Esophagus squamous epithelium (tissue), 5 donors: ENCODE results near the gene TBC1D5. TPM values are rescaled to one million over a fixed set of nuclear protein-coding genes. Genes with fewer than 3 reads are reported as not detected.

Source experiments
- DNase-seq: peaks from one replicate; lab custom pipeline; 2025; lab: John Stamatoyannopoulos, UW
- H3K27ac ChIP-seq, 4 donors: fragments of 200-600 bp; sonication (generic); one replicate each; pipeline ENCODE4 v1.5.1; 2016 to 2019; ENCODE audit warnings: mild to moderate bottlenecking in 1 of 4
- H3K27me3 ChIP-seq, 4 donors: fragments of 200-600 bp; sonication (generic); 1 replicate in 3 of 4; 2 replicates in 1 of 4; pipeline versions ENCODE4 v1.5.1 to v1.6.0; 2017 to 2021; ENCODE audit warnings: antibody characterized with exemption in 1 of 4
- H3K36me3 ChIP-seq, 3 donors: fragments of 200-600 bp; sonication (generic); one replicate each; pipeline ENCODE4 v1.5.1; 2016 to 2019
- H3K4me1 ChIP-seq, 3 donors: fragments of 200-600 bp; sonication (generic); one replicate each; pipeline ENCODE4 v1.5.1; 2017 to 2019
- H3K4me3 ChIP-seq, 4 donors: fragments of 200-600 bp; sonication (generic); 1 replicate in 3 of 4; 2 replicates in 1 of 4; pipeline ENCODE4 v1.5.1; 2016 to 2019; ENCODE audit warnings: mild to moderate bottlenecking in 2 of 4, moderate library complexity in 1 of 4
- H3K9me3 ChIP-seq, 3 donors: fragments of 200-600 bp; sonication (generic); one replicate each; pipeline ENCODE4 v1.5.1; 2016 to 2019
- POLR2A ChIP-seq, 4 donors: fragments of 450-650 bp; IDR thresholded peaks; one replicate each; pipeline ENCODE4 v1.6.1; 2017; ENCODE audit warnings: antibody characterized with exemption in 4 of 4, mild to moderate bottlenecking in 4 of 4, moderate library complexity in 3 of 4
- WGBS, 2 donors: methylation state at CpG; one replicate each; pipeline ENCODE4 v1.1.5; 2018; 5-methylcytosine and 5-hydroxymethylcytosine counted together
- intact Hi-C: fragments of 100-400 bp; cut with DNase I; formaldehyde crosslinking; loops from one replicate; pipeline ENCODE4 v1.15.0; 2022
- total RNA-seq, 4 donors: library from RNA; depleted of rRNA; stranded (reverse); fragments of >200 nt; gene quantifications; one replicate each; pipeline ENCODE4 v1.1.0, GENCODE V29; 2016
- TF ChIP-seq, protein P1 (sequence below), 6 experiments: fragments of 450-650 bp in 4 of 6; fragments of 200-600 bp in 2 of 6; sonication (generic) in 2 of 6; IDR thresholded peaks; one replicate each; pipeline ENCODE4 v1.5.1; 2016 to 2019; ENCODE audit warnings: antibody characterized with exemption in 6 of 6, mild to moderate bottlenecking in 4 of 6, moderate library complexity in 4 of 6
- donor health status: DM: yes; HTN: yes; CAD: no.

TBC1D5 gene
- total RNA-seq, 4 donors from 2014 or later: 32.8 to 56.1 (median 39.9) TPM

- H3K27me3 ChIP-seq: no peaks in the 10 kb centered on the region
- H3K36me3 ChIP-seq: no peaks in the 10 kb centered on the region
- no peaks in the 10 kb centered on the region for H3K9me3 ChIP-seq
- no peak overlapping the region for H3K27ac ChIP-seq
- intact Hi-C loops: no loop called here
- no peak overlapping the region for H3K4me3 ChIP-seq
- DNase-seq: no peak
- no peaks in the 10 kb centered on the region for H3K4me1 ChIP-seq
- TF ChIP-seq, protein P1, sequence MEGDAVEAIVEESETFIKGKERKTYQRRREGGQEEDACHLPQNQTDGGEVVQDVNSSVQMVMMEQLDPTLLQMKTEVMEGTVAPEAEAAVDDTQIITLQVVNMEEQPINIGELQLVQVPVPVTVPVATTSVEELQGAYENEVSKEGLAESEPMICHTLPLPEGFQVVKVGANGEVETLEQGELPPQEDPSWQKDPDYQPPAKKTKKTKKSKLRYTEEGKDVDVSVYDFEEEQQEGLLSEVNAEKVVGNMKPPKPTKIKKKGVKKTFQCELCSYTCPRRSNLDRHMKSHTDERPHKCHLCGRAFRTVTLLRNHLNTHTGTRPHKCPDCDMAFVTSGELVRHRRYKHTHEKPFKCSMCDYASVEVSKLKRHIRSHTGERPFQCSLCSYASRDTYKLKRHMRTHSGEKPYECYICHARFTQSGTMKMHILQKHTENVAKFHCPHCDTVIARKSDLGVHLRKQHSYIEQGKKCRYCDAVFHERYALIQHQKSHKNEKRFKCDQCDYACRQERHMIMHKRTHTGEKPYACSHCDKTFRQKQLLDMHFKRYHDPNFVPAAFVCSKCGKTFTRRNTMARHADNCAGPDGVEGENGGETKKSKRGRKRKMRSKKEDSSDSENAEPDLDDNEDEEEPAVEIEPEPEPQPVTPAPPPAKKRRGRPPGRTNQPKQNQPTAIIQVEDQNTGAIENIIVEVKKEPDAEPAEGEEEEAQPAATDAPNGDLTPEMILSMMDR (IDR thresholded peaks at IDR 0.05): no peak
- no peak for TF ChIP-seq POLR2A (IDR thresholded peaks at IDR 0.05)
Observed at GRCh38 chr3:17507480-17507879, 235.0 kb downstream of the TBC1D5 start.

DNA sequence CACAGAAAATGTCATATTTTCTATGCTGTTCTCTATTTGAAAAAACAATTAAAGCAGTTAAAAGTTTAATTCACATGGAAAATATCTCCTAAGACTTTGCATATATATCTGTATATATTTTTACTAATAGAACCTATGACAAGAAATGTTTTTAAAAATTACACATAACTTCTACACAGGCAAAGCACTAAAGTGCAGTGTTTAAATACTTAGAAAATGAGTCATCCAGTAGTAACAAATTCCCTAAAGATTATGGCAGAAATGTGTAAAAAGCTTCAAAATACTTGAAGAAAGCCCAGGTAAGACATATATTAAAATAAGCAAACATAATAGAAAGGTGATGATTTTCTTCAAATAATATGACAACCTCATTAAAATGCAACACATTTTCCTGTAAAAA is 236.6 kb downstream of the TBC1D5 start:
- Histone ChIP-seq H3K4me1 (no peaks in the 10 kb centered on the region), H3K27ac (no peak overlapping the region), H3K9me3 (no peaks in the 10 kb centered on the region), H3K4me3 (no peak overlapping the region), H3K36me3 (no peaks in the 10 kb centered on the region), H3K27me3 (no peaks in the 10 kb centered on the region)
- intact Hi-C loops: no loop called here
- no peak for DNase-seq
- TF ChIP-seq, protein P1 (IDR thresholded peaks at IDR 0.05): no peak
- TF ChIP-seq POLR2A (IDR thresholded peaks at IDR 0.05): no peak

- 94 to 98% methylated on average over 2 of the region's 2 CpGs for WGBS, 2 donors
Observed at GRCh38 chr3:17501745-17502144, 240.7 kb downstream of the TBC1D5 start.

DNA sequence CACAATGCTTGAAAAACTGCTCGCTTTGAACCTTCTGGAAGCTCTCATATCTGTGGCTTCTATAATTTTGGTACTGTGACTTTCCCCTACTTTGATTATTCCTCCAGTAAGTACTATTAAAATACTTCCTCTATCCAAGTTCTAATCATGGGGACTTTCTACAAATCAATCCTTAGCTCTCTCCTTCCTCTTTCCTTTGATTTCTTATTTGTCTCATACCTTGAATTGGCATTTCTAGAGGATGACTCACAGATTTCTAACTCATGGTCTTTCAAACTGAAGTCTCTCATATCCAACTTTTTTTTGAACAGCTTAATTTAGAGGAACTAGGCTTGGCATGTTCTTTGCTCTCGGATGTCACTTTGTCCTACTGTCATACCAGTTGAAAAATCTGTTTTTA is 241.8 kb downstream of the TBC1D5 start:
- no peaks in the 10 kb centered on the region for H3K4me1 ChIP-seq
- H3K9me3 ChIP-seq: no peaks in the 10 kb centered on the region
- no peak for DNase-seq
- intact Hi-C loops: no loop called here
- H3K27me3 ChIP-seq: no peaks in the 10 kb centered on the region
- WGBS, 2 donors: 73 to 76% methylated on average over 2 of the region's 2 CpGs
- no peak overlapping the region for H3K27ac ChIP-seq
- H3K36me3 ChIP-seq: no peaks in the 10 kb centered on the region
- no peak for TF ChIP-seq POLR2A (IDR thresholded peaks at IDR 0.05)
- TF ChIP-seq, protein P1 (IDR thresholded peaks at IDR 0.05): no peak
- no peak overlapping the region for H3K4me3 ChIP-seq

More at GRCh38 chr3:17501745-17502144, 240.7 kb downstream of the TBC1D5 start:
- Histone ChIP-seq H3K4me3 (no peak overlapping the region), H3K4me1 (no peaks in the 10 kb centered on the region), H3K36me3 (no peaks in the 10 kb centered on the region), H3K9me3 (no peaks in the 10 kb centered on the region), H3K27ac (no peak overlapping the region), H3K27me3 (no peaks in the 10 kb centered on the region)
- intact Hi-C loops: no loop called here
- TF ChIP-seq, protein P1 (IDR thresholded peaks at IDR 0.05): no peak
- no peak for TF ChIP-seq POLR2A (IDR thresholded peaks at IDR 0.05)
- no peak for DNase-seq

DNA sequence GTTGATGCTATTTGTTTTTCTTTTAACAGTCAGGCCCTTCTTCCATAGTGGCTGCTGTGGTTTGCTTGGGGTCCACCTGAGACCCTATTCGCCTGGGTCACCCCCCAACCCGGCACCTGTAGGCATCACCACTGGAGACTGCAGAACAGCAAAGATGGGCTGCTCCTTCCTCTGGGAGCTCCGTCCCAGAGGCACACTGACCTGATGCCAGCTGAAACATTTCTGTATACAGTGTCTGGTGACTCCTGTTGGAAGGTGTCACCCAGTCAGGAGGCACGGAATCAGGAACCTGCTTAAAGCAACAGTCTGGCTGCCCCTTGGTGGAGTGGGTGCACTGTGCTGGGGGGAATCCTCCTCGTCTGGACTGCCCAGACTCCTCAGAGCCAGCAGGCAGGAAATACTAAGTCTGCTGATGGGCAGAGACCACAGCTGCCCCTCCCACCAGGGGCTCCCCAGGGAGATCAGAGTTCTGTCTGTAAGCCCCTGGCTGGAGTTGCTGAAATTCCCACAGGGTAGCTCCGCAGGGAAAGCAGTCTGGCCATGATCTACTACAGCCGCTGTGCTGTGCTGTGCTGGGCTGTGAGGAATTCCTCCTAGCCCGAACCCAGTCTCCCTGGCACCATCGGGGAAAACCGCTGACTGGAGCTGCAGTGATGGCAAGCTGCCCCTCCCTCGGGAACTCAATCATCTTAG is 248.2 kb downstream of the TBC1D5 start:
- Histone ChIP-seq H3K4me1 (no peaks in the 10 kb centered on the region), H3K27me3 (no peaks in the 10 kb centered on the region), H3K36me3 (peaks cover 0 to 11% (median 0%) of the 10 kb centered on the region in 3 donors), H3K27ac (no peak overlapping the region), H3K4me3 (no peak overlapping the region), H3K9me3 (no peaks in the 10 kb centered on the region)
- DNase-seq: no peak
- no peak for TF ChIP-seq POLR2A (IDR thresholded peaks at IDR 0.05)
- TF ChIP-seq, protein P1 (IDR thresholded peaks at IDR 0.05): no peak
- intact Hi-C loops: no loop called here
- WGBS, 2 donors: 71% methylated on average over 3 of the region's 11 CpGs; no CpG with 5 or more reads in 1 of the 2 donors
